Activated CD8-positive, alpha-beta memory T cell treated with anti-CD3 and anti-CD28 coated beads, Interleukin-2, amount 50 U/mL, for 1 hour (primary cell): ENCODE results near the gene RAD21L1.
"Not testable (repeated sequence)": the region's sequence is repeated elsewhere in the genome, so short reads cannot be mapped to it uniquely, and the experiment has no call there.

ENCODE experiments used
- DNase-seq: peaks from one replicate; pipeline ENCODE4 v3.0.0-alpha.2; 2020; ENCODE audit errors: extremely low read depth

The RAD21L1 gene

DNA sequence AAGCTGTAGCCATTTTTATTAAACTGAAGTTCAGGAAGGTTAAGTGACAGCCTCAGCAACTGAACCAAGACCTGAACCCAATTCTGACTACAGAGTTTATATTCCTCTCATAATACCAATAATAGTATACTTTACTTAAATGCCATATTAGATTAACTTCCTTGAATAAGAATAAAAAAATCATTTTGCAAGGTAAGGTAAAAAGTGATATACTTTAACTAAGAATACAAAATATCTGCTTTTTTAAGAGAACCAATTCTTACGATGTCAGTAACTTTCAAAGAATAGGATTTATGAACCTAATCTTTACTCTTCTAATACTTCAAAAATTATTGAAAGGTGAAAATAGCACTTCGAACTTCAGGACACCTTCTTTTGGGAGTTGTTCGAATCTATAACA, 3.7 kb downstream of the RAD21L1 start:
- no peak for DNase-seq

DNA sequence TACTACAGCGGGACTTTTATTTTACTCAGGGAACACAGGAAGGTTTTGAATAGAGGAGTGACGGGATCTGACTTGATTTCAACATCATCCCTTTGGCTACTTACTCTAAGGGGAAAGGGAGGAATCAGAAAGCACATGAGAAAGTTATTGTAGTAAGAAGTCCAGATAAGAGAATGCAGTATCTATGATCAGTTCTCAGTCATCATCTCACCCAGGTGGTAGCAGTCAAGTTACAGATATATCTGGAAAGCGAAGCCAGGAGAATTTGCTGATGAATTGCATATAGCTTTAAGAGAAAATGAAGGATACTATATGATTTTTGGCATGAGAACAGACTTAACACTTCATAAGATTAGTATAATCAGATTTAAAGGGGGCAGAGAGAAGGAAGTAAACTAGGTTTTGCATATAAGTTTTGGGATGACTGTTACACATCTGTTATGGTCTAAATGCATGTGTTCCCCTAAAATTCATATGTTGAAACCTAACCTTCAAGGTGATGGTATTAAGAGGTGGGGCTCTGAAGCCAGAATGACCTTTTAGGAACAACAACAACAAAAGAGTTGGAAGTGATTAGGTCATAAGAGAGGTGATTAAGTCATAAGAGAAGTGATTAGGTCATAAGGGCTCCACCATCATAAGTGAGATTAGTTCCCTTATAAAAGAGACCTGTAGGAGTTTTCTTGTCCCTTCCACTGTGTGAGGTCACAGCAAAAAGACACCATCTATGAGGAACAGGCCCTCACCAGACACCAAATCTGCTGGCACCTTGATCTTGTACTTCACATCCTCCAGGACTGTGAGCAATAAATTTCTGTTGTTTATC, 6.7 kb downstream of the RAD21L1 start:
- no peak for DNase-seq

DNA sequence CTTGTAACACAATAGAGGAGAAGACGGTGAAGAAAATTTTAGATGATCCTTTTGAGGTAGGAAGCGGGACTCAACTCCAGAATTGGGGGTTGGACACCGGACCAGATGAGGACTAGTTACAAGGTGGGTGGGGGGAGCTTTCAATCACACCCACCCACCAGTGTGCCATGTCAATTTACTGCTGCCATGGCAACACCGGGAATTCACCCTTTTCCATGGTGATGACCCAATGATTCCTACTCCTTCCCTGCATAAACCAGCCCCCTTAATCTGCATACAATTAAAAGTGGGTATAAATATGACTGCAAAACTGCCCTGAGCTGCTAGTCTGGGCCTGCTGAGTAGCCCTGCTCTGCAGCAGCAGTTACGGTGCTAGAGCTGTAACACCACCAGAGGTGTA, 14.7 kb downstream of the RAD21L1 start:
- no peak for DNase-seq

DNA sequence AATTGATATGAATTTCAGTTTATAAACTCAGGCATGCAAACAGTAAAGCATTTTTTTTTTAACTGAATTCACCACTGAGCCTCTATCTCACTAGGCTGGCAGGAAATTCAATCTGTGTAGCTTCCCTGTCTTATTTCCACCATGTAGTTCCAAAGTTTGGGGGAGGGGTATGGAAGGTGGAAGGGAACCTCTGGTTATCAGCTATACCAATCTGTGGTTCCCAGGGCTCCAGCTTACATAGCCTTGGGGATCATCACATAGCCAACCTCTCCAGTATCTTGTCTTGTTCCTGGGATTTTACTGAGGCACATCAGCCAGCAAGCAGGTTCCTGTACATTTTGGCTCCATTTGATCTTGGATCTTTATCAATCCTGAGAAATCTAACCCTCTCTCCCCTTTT, 15.6 kb downstream of the RAD21L1 start:
- no peak for DNase-seq

DNA sequence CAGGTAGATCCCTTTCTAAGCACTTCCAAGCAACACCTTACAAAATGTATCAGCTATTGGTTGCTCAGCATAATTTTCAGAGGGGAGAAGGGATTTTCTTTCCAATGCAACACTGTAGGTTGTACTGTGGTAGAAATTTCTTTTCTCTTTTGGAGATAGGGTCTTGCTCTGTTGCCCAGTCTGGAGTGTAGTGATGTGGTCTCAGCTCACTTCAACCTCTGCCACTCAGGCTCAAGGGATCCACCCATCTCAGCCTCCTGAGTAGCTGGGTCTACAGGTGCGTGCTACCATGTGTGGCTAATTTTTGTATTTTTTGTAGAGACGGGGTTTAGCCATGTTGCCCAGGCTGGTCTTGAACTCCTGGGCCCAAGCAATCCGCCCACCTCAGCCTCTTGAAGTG, 16.3 kb downstream of the RAD21L1 start:
- DNase-seq: no peak

DNA sequence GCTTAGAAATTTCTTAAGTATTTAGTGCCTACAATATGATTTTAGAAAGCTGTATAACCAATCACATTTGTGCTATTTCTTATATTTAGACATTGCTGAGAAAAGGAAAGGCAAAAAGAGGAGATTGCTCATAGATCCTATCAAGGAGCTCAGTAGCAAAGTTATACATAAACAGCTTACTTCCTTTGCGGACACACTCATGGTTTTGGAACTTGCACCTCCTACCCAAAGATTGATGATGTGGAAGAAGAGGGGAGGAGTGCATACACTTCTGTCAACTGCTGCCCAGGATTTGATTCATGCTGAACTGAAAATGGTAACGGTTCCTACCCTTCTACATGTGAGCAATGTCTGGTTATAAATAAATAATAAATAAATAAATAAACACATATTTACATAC, 16.7 kb downstream of the RAD21L1 start:
- DNase-seq: no peak

DNA sequence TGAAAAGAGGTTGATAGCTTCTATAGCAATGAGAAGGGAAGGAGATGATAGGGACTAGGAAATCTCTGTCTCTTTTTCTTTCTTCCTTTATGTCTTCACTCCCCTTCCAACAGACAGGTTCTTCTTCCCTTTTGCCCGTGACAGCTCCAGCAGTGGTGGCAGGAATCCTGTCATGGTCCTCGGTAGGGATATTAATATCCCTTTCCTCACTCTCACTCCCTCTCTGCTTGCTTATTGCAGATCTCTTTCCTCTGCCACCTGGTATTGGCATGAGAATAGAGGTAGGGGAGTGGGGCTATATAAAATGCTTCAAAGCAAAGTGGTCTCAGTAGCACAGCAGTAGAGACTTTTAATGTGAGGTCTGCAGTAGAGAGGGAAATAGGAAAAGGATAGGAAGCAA, 19.7 kb downstream of the RAD21L1 start:
- no peak for DNase-seq

DNA sequence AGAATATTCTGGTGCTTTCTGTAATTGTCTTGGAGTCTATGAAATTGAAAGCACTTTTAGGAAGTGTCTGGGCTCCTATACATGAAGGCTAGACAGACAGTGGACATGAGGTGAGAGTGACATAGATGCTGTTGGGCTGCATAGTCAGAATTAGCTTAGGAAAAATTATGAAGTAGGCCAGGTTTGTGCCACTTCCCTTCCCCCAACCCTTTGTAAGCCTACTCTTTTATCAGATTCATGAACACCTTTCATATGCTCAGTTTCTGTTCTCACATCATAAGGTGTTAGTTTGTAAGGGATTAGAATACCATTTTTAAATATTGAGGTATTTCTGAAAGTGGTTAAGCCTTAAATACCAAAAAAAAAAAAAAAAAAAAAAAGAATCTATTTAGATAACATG, 21.8 kb downstream of the RAD21L1 start:
- no peak for DNase-seq

DNA sequence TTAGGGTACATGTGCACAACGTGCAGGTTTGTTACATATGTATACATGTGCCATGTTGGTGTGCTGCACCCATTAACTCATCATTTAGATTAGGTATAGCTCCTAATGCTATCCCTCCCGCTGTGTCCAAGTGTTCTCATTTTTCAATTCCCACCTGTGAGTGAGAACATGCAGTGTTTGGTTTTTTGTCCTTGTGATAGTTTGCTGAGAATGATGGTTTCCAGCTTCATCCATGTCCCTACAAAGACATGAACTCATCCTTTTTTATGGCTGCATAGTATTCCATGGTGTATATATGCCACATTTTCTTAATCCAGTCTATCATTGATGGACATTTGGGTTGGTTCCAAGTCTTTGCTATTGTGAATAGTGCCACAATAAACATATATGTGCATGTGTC, 24.4 kb downstream of the RAD21L1 start:
- not testable (repeated sequence) for DNase-seq

DNA sequence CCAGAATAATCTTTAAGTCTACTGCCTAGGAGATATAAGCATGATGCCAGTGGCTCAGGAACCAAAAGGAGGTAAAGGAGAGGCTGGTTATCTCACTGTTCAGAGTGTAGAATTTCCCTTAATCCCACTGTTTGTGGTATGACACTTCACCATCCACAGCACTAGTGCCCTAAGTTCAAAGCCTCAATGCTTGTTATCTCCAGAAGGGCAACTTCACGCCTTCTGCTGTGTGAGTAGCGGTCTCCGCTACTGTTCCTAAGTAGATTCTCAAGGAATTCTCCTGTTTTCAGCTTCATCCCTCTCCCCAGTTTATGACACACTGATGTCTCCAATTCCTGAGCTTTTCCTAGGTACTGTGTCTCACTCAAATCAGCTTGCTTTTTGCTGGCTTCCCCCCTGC, 26.6 kb downstream of the RAD21L1 start:
- no peak for DNase-seq

DNA sequence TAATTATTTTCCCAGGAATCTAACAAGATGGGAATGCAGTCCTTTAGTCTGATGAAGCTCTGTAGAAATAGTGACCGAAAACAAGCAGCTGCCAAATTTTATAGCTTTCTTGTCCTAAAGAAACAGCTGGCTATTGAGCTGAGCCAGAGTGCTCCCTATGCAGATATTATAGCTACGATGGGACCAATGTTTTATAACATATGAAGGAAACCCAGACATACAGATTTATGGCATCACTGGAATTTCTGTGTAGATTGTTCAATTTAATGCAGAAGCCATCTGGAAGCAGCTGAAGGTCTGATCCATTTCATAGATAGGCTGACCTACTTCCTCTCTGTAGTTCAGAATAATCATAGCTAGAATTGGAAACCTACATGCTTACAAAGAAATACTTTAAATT, 28.4 kb downstream of the RAD21L1 start:
- DNase-seq: no peak

DNA sequence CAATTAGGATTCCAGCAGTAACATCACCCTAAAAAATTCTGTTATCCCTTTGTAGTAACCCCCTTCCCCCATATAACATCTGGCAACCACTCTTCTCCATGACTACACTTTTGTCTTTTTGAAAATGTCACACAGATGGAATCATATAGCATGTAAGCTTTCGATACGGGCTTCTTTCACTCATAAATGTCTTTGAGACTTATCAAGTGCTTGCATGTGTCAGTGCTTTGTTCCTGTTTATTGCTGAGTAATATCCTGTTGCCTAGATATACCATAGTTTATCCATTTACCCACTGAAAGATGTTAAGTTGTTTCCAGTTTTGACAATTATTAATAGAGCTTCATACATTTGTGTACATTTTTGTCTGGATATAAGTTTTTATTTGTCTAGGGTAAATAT, 29.8 kb downstream of the RAD21L1 start:
- DNase-seq: no peak

DNA sequence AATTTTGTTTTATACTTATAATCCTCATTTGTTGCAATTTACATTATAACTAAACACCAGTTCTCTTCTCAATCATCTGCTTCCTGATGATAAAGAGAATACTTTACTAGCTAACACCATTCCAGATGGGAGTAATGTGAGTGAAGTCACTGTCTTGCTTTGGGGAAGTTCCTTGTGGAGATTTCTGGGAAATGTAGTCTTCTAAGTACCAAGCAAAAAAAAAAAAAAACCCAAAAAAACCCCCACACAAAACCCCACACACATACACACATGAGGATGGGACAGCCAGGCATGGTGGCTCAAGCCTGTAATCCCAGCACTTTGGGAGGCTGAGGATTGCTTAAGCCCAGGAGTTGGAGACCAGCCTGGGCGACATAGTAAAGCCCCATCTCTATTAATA, 38.0 kb downstream of the RAD21L1 start:
- no peak for DNase-seq

DNA sequence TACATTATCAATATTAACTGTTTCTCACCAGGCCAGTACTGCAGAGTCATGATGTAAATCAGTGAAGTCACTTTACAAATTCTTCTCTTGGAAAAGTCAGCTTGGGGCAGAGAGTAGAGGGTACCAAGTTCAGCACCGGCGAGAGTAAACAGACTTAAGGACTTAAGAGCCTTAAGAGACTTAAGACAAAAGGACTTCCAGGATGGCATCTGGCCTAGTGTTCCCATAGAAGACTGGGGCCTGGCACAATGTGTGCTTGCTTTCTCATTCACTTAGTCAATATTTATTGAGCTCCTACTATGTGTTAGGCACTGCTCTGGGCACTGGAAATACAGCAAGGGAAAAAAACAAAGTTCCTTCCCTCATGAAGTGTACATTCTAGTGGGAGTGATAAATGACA, 38.9 kb downstream of the RAD21L1 start:
- DNase-seq: no peak

DNA sequence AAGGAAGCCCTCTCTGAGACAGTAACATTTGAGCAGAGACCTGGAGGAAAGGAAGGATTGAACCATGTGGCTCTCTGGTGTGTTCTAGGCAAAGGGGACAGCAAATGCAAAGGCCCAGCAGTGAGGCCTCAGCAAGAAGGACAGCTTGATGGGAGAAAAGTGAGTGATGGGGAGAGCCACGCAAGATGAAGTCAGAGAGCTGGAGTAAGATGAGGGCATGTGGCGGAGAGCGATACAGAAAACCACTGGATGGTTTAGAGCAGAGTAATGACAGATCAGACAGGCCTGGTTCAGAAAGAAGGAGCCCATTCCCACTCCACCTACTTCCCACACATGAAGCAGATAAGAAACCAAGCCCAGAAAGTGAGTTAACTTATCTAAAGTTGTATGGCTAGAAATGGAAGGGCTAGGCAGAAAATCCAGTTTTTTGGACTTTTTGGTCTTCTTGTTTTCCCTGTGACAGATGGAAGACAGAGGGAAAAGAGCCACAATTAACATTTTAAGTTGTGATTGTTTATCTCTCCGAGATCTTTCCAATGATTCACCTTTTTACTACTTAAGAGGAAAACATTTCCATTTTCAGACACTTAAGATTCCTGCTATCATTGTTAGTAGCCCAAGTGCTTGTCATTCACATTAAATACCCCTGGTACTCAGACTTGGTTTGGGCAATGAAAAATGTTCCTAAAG, 39.5 kb downstream of the RAD21L1 start:
- no peak for DNase-seq

DNA sequence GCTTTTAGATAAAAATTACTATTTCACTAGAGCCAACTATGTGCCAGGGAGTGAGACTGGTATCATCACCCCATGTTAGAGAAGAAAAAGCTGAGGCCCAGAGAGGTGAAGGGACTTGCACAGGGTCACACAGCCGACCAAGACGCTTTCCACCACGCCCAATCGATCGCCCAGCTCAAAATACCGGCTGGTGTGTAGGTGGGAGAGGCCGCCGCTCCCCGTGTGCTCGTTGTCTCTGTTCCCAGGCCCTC, 40.0 kb downstream of the RAD21L1 start:
- DNase-seq: no peak

DNA sequence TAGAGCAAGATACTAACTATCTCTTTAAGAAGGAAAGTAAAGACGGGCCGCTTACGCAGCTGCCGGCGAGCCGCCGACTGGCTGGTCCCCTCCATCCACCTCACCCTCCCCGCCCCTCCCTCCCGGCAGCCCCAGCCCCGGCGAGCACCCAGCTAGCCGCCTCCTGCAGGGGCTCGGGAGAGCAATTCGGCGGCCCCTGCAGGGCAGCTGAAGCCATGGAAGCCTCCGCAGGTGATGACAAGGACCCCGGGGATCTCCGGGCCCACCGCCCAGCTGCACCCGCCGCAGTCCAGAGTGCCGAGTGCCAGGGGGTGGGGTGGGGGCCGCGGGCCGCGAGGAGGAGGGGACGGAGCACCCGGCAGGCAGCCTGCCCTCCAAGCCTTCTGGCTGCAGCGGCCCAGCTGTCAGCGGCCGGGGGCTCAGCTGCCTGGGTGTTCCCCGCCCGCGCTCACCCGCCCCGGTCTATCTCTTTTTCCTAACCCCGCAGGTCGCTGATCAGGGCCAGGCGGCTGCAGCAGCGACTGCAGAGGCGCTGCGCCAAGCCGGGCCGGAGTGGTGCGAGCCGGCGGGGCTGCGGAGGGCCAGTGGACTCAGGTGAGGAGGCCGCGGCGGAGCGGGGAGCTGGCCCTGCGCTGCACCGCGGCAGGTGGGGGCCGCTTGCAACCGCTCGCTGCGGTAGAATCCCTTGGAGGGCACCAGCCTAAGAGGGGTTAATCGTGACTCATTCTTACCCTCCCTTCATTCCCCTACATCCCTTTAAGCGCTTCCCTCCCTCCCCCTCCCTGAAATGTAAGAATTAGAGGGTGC, 40.5 kb downstream of the RAD21L1 start, which contains the start of gene SNPH:
SNPH (plus strand) TSS at position 128 of the 807 bp plus-strand sequence. CDS start 29,946 bp downstream, outside the sequence.
- peak; percentile 43 for DNase-seq

DNA sequence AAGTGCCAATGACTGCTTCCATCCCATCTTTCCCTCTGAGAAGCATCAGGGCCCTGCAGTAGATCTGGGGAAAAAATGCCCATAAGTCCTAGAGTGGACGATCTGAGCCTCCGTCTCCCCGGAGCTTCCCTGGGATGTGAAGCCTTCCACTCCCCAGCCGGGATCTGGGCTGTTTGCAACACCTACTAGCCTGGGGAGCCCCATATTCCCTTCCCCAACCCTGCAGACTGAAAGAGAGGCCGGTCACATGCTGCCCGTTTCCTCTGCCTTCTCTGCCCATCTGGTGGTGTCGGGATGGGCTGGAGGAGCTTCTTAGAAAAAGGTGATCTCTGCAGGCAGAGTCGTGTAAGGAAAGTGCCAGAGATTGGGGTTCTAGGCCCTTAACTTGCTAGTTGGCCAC, 41.3 kb downstream of the RAD21L1 start:
- no peak for DNase-seq

DNA sequence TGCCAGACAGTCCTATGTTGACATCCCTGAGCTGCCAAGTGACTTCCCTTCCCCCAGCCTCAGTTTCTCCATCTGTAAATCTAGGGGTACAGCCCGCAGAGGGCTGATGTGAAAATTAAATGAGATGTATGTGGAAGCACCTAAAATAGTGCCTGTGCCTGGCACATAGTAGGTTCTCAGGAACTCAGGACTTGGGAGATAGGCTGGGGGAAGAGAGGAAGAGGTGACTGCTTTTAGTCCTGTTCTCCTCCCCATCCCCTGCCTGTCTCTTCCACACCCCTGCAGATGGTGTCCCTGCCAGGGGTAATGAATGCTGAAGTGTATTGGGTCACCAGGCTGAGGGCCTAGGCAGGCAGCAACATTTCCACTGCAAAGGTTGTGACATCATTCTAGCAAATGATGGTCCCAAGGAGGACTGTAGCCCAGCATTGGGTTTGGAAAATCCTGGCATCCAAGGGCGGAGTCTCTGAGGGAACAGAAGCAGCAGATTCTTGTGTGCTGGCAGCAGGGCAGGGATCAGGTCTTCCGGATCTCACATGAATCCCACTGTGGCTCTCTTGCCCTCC, 42.0 kb downstream of the RAD21L1 start:
- DNase-seq: no peak

DNA sequence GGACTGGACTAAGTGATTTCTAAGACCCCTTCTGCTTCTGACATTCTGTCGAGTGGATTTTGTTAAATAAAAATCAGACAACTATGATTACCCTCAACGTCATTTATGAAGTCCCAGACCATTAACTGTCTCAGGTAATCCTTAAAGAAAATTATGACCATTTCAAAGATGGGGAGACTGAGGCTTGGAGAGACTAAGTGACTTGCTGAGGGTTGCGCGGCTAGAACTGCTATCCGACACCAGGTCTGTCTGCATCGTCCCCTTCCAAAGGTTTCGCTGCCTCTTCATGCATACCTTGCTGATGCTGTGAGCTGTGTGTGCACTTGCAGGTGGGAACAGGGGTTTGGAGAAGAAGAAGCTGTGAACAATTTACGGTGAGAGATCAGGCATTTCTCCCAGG, 43.4 kb downstream of the RAD21L1 start:
- no peak for DNase-seq

DNA sequence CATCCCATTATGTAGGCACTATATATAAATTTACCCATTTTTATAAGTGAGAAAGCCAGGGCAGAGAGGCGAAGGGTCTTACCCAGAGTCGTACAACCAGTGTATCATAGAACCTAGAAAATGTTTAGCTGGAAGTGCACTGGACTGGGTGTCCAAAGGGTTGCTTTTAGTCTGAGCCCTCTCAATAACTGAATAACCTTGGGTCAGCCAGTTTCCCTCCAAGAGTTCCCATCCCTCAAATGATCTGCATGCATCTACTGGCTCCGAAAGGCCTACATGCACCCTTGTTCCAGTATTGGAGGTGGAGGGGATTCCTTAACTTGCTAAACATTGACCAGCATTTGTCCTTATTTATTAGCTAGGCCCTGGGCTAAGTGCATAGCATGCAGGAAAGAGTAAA, 44.0 kb downstream of the RAD21L1 start:
- DNase-seq: no peak

DNA sequence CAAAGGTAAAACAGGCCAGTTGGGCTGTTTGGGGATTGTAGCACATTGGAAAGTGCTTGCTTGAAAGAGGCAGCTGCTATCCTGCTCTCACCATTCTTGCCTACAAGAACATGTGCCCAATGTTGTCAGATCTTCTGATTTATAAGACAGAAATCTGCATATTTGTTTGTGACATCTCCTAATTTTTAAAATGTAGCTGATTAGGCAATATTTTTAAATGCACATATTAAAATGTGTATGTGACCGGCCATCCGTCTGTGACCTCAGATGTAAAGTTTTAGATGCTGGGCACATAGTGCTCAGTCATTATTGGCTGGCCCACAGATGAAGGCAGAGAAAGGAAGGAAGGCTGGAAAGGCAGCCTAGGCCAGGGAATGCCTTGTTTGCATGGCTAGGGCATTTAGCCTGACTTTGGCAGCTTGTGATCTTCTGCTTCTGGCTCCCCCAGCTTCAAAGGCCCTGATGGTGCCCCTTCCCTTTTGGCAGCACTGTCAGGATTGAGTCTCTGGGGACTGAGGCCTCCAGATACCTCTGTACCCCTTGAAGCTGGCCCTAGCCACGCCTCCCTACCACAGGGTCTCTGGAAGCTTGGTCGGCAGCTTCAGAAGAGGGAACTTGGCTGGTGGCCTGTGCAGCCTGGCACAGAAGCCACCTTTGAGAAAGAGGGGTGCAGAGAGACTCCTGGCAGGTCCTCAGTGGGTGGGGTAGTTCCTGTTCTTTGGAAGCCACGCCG, 46.7 kb downstream of the RAD21L1 start:
- DNase-seq: no peak
